T1000 (cell line): ENCODE results near the gene CDC42.
"Not testable (repeated sequence)": the region's sequence is repeated elsewhere in the genome, so short reads cannot be mapped to it uniquely, and the experiment has no call there.

Source experiments
- DNase-seq: peaks from one replicate; lab custom pipeline; 2025; ENCODE audit warnings: mixed read lengths; lab: John Stamatoyannopoulos, UW

The CDC42 gene

GRCh38 chr1:22076346-22076745 lies 23.8 kb downstream of the CDC42 start:
- no peak for DNase-seq

GRCh38 chr1:22077728-22078127 lies 25.2 kb downstream of the CDC42 start:
- DNase-seq = no peak

GRCh38 chr1:22078133-22078532 lies 25.6 kb downstream of the CDC42 start:
- no peak for DNase-seq

- no peak for DNase-seq
Observed at GRCh38 chr1:22080191-22080590, 27.7 kb downstream of the CDC42 start.

- DNase-seq = no peak
Observed at GRCh38 chr1:22088331-22088730, 35.8 kb downstream of the CDC42 start.

- DNase-seq = no peak
Observed at GRCh38 chr1:22089134-22089571, 36.6 kb downstream of the CDC42 start.

GRCh38 chr1:22089787-22090186 lies 37.3 kb downstream of the CDC42 start:
- DNase-seq = no peak

- no peak for DNase-seq
Observed at GRCh38 chr1:22090867-22091266, 38.4 kb downstream of the CDC42 start.

GRCh38 chr1:22092026-22092768 lies 39.7 kb downstream of the CDC42 start:
- not testable (repeated sequence) for DNase-seq

GRCh38 chr1:22093513-22093912 lies 41.0 kb downstream of the CDC42 start:
- DNase-seq = no peak

GRCh38 chr1:22096036-22096435 lies 43.5 kb downstream of the CDC42 start:
- no peak for DNase-seq

- no peak for DNase-seq
Observed at GRCh38 chr1:22096463-22096862, 44.0 kb downstream of the CDC42 start.

- DNase-seq = no peak
Observed at GRCh38 chr1:22098752-22099151, 46.2 kb downstream of the CDC42 start.

GRCh38 chr1:22100168-22100567 lies 47.7 kb downstream of the CDC42 start:
- DNase-seq = no peak

- DNase-seq = no peak
Observed at GRCh38 chr1:22101199-22101598, 48.7 kb downstream of the CDC42 start.

GRCh38 chr1:22101995-22102394 lies 49.5 kb downstream of the CDC42 start:
- DNase-seq = no peak

- no peak for DNase-seq
Observed at GRCh38 chr1:22102746-22103145, 50.2 kb downstream of the CDC42 start.

GRCh38 chr1:22104094-22104493 lies 51.6 kb downstream of the CDC42 start:
- DNase-seq = no peak

GRCh38 chr1:22104865-22105437 lies 52.4 kb downstream of the CDC42 start:
- DNase-seq = no peak

GRCh38 chr1:22105611-22106207 lies 53.2 kb downstream of the CDC42 start:
- DNase-seq = no peak

- no peak for DNase-seq
Observed at GRCh38 chr1:22107126-22107525, 54.6 kb downstream of the CDC42 start.

GRCh38 chr1:22108339-22109105 lies 56.0 kb downstream of the CDC42 start:
- DNase-seq = no peak

GRCh38 chr1:22110016-22110415 lies 57.5 kb downstream of the CDC42 start:
- no peak for DNase-seq
